GM13977 (cell line): ENCODE results near the gene ERBB4.

Experiments used
- DNase-seq: peaks from one replicate; pipeline ENCODE4 v3.0.0; 2012; ENCODE audit warnings: low spot score
- CTCF ChIP-seq: IDR thresholded peaks from 2 replicates; pipeline ENCODE4 v1.5.1; 2012; ENCODE audit warnings: mild to moderate bottlenecking, control low read depth; ENCODE audit not compliant: insufficient read depth; ENCODE audit errors: extremely low read depth, missing control alignments
- in situ Hi-C: fragments of 300-500 bp; cut with MboI; formaldehyde crosslinking; loops from one replicate; pipeline ENCODE4 v1.12.0; 2022; ENCODE audit warnings: low sequenced_read_pairs, low pct_unique_long_range_greater_than_20kb, mixed read lengths, inconsistent platforms; ENCODE audit not compliant: unreplicated experiment

Gene ERBB4

DNA sequence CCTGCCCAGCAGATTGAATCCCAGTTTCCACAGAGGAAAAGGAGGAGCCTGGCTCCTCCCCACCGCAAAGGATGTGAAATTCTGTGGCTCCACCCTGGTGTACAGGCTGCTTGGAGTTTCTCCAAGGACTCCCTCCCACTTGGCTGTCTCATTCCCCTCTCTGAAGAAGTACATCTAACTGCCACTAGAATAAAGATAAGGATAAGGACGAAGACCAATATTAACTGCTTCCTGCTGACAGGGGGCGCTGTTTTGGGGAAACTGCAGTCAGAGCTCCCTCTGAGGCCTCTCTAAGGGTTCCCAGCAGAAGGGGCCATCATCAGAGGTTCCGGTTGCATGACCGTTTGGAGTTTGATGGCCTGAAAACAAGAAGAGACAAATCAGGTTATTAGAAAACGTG is 1191.3 kb downstream of the ERBB4 start:
- no peak for DNase-seq
- TF ChIP-seq CTCF: peak; percentile 21
- in situ Hi-C loops: no loop called here

DNA sequence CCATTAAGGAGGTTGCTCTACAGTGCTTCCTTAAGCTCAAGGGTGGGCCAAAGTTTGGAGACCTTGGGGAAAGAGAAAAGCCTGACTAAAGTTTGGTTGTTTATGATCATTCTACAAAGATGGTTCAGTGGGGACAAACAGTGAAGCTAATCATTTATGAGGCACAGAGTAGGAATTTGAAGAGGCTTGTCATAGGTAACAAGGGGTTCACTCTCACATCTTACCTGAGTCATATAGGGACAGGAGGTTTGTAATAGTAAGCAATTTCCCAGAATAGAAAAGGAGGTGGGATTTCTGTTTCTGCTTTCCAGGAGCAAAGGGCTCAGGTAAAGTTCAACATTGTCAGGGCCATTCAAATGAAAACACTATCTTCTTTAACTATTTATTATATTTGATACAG is 1194.3 kb downstream of the ERBB4 start:
- in situ Hi-C loops: no loop called here
- no peak for DNase-seq
- TF ChIP-seq CTCF: no peak

DNA sequence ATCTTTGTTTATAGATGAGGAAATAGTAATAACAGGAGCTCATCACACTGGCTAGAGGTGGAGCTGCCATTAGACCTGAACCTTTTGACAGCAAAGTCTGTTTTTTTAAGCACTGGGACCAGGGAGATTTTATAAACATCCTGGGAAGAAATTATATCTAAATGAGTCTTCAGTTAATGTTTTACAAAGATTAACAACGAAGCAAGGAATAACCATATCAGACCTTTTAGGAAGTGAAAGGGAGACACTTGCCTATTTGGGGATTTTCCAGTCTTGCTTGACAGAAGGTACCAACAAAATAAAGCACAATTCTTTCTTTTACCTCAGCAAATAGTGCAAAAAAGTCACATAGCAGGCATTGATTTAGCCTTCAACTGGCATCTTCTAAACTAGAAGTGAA is 1205.2 kb downstream of the ERBB4 start:
- no peak for TF ChIP-seq CTCF
- no peak for DNase-seq
- in situ Hi-C loops: no loop called here

GRCh38 chr2:211331736-211332135 is 1206.9 kb downstream of the ERBB4 start:
- TF ChIP-seq CTCF: no peak
- in situ Hi-C loops: no loop called here

DNA sequence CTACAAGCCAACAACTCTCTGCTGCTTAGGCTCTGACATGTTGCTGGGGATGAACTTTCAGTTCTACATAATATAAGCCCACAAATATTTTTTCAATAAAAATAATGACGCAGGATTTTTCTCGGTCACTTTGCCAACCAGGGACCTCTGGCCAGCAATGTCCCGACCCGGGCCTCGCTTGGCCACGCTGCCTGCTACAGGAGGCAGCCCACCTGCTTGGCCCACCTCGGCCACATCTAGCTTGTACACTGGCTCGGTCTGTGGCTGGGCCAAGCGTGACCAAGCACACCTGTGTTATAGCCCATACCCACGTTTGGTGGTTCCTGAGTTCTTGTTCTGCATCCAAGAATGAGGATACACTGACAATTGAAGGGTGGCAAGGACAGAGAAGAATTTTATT is 1208.7 kb downstream of the ERBB4 start:
- no peak for TF ChIP-seq CTCF
- in situ Hi-C loops: no loop called here
- no peak for DNase-seq

More at GRCh38 chr2:211331736-211332135, 1206.9 kb downstream of the ERBB4 start:
- DNase-seq: no peak

- in situ Hi-C loops: no loop called here
- DNase-seq: no peak
- no peak for TF ChIP-seq CTCF
These were observed 1209.2 kb downstream of the ERBB4 start for GRCh38 chr2:211329421-211329820.

DNA sequence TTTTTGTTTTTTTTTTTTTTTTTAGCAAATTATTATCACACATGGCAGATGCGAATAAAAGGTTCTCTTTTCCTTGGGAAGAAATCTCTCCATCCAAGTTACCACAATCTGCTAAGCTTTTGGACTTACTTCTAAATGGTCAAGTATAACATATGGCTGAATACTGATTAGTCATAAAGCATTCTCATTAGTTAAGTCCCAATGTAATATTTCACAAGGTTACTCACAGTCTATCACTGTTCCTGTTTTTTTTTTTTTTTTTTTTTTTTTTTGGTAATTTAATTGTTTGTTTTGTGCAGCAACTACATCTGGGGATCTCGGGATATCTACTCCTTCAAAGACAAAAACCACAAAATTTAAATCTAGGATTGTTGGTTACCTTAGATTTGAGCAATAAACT is 1210.5 kb downstream of the ERBB4 start:
- no peak for DNase-seq
- TF ChIP-seq CTCF: no peak
- in situ Hi-C loops: no loop called here
